HG03520 (cell line): ENCODE results near the gene EFCAB6.
A peak's percentile ranks its signal among the peaks of the same experiment; 100 is the strongest.

ENCODE experiments used
- ATAC-seq: cut with Tn5 transposase; IDR thresholded peaks from one replicate; pipeline ENCODE4 v1.9.1; 2021; ENCODE audit warnings: mild to moderate bottlenecking, moderate library complexity; ENCODE audit not compliant: unreplicated experiment

EFCAB6 gene, protein sequence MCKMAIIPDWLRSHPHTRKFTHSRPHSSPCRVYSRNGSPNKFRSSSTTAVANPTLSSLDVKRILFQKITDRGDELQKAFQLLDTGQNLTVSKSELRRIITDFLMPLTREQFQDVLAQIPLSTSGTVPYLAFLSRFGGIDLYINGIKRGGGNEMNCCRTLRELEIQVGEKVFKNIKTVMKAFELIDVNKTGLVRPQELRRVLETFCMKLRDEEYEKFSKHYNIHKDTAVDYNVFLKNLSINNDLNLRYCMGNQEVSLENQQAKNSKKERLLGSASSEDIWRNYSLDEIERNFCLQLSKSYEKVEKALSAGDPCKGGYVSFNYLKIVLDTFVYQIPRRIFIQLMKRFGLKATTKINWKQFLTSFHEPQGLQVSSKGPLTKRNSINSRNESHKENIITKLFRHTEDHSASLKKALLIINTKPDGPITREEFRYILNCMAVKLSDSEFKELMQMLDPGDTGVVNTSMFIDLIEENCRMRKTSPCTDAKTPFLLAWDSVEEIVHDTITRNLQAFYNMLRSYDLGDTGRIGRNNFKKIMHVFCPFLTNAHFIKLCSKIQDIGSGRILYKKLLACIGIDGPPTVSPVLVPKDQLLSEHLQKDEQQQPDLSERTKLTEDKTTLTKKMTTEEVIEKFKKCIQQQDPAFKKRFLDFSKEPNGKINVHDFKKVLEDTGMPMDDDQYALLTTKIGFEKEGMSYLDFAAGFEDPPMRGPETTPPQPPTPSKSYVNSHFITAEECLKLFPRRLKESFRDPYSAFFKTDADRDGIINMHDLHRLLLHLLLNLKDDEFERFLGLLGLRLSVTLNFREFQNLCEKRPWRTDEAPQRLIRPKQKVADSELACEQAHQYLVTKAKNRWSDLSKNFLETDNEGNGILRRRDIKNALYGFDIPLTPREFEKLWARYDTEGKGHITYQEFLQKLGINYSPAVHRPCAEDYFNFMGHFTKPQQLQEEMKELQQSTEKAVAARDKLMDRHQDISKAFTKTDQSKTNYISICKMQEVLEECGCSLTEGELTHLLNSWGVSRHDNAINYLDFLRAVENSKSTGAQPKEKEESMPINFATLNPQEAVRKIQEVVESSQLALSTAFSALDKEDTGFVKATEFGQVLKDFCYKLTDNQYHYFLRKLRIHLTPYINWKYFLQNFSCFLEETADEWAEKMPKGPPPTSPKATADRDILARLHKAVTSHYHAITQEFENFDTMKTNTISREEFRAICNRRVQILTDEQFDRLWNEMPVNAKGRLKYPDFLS (N-terminal part only)

DNA sequence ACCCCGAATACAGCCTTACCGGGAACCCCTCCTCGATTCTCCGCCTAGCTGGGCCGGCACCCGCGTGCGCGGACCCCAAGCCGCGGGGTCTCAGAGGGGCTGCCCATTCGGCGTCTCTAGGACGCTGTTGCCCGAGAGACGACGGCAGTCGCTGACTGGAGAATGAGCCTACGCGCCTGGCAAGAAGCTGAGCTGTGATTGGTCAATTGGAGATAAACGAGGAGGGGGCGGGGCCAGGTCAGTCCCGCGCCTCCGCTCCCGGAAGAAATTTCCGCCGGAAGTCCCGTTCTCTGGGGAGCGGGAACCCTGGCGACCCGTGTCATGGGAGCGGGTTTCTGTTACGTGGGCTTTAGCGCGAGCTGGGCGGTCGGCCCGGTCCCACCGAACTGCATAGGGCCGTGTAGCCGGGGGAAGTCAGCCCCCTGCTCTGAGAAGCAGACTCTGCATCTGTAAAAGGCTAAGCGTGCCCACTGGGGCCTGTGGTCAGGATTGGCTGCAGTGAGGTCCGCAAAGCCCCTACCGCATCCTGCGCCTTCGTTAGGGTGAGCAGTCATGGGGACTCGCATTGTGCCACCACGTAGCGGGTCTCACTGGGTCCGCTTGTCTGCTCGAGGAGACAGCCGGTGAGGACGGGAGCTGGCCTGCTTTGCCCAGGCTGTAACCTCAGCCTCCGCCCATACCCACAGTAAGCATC lies at the start of gene EFCAB6:
EFCAB6 (minus strand) TSS at position 157 of the 694 bp plus-strand sequence. CDS start 29,987 bp downstream, outside the sequence.
- ATAC-seq, result peak; percentile 86

DNA sequence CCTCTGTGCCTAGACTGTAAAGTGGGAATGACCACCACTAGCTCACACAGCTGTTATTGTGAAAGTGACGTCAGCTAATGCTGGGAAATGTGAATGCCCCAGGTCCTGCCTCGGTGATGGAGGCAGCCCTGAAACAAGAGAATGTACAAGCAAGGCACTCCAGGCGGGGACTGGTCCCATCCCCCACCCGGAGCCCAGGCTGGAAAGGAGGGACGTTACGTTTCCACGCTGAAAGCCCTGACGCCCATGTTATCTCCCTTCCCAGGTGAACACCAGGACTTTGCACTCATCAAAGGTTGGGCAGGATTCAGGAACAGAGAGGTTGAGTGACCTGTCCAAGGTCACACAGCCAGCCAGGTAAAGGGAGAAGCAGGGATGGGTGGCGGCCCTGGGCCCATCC lies 49.4 kb upstream of the EFCAB6 start:
- ATAC-seq, result no peak

DNA sequence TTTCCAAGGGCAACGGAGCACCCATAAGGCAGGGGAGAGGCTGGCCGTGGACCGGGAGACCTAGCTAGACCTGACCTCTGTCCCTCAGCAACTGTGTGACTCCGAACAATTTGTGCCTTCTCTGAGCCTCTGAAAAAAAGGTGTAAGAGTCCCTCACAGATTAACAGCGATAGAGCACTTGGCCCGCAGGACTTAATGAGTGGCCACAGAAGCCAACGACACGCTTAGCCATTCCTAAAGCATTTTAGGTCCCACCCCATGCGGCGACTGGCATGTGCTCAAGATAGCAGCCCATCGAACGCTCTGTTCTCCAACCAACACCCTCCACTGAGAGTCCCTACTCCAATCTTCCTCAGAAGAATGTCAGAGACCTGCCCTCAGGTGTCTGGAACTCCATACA lies 48.7 kb upstream of the EFCAB6 start:
- ATAC-seq, result no peak

DNA sequence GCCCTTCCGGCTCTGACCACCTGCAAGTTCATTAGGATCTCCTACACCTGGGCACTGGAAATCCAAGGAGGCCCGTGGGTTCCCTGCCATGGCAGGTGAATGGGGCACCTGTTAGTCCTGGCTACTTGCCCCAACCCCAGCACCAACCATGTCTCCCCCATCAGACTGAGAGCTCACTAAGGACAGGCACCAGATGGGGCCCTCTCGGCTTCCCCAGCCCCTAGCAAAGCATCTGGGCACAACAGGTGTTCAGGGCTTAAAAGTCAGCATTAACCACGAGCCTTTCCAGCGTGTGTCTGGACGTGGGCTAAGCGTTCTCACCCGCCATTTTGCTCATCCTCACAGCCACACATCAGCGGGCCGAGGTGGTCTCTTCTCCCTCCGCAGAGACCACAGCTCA lies 48.0 kb upstream of the EFCAB6 start:
- no peak for ATAC-seq

DNA sequence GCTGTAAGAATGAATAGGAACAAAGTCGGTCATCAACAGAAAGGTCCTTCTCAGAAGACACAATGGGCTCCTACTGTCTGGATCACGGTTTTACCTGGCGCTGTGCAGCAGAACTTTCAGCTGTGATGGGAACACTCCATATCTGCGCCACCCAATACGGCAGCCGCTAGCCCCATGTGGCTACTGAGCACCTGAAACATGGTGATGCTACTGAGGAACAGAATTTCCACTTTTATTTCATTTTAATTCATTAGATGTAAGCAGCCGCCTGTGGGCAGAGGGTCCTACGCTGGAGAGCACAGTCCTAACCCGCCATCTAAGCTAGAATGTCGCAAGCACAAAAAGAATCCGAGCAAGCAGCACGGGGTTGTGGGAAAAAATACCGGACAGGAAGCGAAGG lies 47.5 kb upstream of the EFCAB6 start:
- ATAC-seq, result no peak

DNA sequence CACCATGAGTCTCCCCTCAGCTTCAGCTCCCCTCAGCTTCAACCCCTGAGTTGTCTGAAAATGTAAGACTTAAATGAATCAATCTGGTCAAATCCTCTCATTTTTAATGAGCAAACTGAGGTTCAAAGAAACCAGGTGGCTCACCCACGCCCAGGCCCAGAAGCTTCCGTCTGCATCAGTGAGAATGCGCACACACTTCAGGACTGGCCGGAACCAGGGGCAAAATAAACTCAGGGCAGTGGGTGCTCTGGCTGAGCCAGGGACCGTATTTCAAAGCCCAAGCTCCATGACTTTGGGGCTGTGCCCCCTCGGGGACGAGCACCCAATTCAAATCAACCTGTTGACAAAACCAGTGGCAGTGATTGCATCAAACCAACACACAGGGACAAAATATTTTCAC lies 47.1 kb upstream of the EFCAB6 start:
- no peak for ATAC-seq

DNA sequence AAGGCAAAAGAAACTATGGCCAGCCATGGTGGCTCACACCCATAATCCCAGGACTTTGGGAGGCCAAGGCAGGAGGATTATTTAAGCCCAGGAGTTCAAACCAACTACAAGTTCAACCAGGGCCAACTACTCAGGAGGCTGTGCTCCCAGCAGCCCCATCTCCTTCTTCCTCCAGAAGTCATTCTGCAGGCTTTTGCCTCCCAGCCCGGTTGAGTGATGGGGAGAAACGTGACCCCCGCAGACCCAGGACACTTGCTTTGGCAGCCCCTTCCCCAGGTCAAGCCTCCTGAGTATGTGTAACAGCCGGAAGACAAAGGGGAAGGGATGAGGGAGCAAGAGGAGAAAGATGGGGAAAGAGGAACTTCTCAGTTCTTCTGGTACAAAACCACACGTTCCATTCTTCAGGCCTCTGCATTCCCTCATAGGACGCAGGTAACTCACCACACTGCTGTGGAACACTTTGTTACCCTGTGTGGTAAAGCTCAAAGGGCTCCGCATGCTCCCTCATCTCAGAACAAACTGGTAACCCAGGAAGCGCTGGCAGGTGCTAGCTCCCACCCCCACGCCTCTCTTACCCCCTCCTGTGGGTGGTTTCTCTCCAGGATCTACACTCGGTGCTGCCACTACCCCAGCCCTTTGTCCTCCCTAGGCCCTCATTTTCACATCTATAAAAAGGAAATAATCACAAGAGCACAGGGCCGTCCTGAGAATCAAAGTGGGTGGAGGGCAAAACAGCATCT lies 46.2 kb upstream of the EFCAB6 start:
- no peak for ATAC-seq

DNA sequence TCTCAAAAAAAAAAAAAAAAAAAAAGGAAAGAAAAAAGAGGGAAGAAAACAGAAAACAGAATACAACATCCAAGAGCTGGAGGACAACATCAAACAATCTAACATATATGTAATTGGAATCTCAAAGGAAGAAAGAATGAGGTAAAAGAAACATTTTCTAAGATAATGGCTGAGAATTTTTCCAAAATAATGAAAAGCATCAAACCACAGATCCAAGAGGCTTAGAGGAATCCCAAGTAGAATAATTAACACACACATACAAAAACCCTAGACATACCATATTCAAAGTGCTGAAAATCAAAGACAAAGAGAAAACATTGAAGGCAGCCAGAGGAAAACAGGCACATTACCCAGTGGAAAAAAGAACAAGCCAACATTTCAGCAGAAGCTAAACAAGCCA lies 45.3 kb upstream of the EFCAB6 start:
- no peak for ATAC-seq

DNA sequence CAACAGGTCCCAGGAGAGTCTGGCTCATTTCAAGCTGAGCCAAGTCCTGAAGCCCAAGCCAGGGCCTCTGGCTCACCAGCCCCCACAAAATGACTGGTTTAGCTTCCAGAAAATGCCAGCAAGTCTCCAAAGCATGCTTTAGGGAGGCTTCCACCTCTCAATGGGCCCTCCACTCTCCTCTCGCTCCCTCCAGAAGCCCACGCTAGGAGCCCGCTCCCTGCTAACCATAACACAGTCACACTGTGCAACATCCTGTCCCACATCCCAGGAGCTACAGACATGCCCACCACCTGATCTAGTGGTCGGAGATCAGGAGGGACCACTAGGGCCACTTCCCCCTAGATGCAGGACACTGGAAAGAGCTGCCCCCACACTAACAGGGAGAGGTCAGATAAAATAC lies 43.3 kb upstream of the EFCAB6 start:
- no peak for ATAC-seq

DNA sequence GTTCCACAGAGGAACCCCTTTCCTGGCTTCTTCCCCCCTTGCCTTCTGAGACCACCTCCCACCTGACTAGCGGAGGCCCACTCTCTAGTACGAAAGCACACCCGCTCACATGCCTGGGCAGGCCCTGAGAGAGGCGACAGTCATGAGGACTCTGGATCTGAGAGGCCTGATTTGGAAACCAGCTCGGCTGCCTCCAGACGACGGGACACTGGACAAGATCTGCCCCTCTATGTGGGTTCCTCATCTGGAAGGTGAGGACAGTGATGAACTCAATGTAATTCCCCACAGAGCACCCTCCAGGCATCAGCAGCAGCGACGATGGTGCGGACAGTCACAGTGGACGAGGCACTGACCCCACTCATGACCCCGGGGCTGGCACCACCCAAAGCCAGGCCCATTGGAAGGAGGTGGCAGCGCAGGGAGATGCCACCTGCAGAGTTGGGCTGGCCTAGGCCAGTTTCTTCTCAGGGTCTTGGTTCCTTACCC lies 42.7 kb upstream of the EFCAB6 start:
- no peak for ATAC-seq

DNA sequence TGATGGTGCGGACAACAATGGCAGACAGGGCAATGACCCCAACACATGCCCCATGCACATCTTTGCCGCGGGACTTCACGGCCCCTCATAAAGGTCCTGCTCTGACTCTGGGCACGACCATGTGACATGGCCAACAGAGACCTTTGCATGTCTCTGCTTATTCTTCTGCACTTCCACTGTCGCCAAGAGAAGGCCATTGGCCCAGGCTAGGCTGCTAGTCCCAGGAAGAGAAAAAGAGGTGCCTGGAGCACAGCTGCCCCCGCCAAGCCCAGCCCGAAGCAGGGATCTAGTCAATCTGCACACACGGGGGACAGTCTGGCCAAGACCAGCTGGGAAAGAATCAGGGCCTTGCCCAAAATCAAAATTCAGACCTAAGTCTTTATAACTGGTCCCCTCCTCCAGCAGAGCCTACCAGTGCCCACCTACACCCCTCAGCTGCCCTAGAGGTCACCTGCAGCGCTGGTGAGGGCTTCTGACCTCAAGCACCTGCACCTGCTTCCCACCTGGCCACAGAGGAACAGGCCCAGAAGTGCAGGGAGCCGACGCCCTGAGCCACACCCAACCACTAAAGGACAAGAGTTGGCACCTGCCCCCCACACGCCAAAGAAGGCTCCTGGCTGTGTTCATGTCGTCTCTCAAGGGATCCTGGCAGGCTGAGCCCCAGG lies 42.1 kb upstream of the EFCAB6 start:
- ATAC-seq, result no peak

DNA sequence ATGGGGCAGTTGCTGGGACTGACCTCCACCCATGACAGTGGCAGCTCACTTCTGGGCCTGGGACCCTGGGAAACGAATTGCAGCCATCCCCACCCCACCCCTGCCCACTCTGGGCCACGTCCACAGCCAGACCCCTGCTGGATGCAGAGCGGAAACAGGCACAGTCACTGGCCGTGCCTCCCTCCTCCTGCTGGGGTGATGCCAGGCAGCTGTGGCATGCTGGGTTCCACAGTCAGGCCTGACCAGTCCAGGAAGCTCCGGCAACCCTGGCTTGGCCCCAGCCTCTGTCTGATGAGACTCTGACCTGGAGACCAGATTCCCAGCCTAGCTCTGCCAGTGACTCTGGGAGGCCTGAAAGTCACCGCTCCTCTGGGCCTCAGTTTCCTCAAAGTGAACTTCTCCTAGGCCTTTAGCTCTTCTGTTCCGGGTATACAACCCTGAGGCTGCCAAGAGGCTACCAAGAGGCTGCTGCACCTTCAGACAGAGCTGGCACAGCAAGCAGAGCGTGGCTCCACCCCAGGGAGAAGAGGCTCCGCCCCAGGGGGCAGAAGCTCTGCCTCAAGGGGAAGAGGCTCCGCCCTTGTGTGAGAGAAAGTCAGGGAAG lies 41.3 kb upstream of the EFCAB6 start:
- no peak for ATAC-seq

DNA sequence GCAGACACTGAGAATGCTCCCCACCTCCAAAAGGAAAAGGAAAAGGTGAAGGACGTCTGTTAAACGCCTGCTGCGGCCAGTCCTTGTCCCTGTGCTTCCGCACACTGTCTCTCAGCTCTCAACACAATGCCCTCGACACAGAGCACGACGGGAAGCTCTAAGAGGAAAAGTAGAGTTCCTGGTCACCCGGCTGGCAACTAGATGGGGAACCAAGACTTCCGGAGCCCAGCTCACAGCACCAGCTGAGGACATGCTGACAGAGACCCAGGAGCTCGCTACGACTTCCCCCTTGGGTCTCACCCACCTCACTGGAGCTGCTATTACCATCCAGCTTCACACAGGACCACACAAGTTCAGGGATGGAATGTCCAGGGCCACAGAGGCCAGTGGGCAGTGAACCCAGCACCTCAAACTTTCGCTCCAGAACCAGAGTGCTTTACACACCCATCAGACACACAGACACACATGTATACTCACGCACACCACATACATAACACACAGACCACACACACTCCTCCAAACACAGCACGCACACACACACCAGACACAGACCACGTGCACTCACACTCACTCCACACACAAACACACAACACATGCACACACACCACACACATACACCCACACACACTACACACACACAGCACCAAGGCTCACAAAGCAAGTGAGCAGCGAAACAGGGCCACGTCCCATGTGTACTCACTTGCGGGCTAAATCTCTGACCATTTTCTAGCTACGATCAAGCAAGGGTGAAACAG lies 40.6 kb upstream of the EFCAB6 start:
- ATAC-seq, result no peak

DNA sequence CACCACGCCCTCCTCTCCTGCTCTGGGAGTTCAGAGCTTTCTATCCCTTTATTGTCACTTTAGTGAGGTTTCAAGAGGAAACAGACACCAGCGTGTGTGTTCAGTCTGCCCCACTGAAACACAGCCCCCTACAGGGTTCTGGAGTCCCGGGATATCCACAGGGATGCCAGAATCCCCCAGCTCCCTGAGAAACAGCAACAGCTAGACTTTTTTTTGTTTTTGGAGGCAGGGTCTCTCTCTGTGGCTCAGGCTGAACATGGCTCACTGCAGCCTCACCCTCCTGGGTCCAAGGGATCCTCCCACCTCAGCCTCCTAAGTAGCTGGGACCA lies 39.8 kb upstream of the EFCAB6 start:
- ATAC-seq, result no peak

DNA sequence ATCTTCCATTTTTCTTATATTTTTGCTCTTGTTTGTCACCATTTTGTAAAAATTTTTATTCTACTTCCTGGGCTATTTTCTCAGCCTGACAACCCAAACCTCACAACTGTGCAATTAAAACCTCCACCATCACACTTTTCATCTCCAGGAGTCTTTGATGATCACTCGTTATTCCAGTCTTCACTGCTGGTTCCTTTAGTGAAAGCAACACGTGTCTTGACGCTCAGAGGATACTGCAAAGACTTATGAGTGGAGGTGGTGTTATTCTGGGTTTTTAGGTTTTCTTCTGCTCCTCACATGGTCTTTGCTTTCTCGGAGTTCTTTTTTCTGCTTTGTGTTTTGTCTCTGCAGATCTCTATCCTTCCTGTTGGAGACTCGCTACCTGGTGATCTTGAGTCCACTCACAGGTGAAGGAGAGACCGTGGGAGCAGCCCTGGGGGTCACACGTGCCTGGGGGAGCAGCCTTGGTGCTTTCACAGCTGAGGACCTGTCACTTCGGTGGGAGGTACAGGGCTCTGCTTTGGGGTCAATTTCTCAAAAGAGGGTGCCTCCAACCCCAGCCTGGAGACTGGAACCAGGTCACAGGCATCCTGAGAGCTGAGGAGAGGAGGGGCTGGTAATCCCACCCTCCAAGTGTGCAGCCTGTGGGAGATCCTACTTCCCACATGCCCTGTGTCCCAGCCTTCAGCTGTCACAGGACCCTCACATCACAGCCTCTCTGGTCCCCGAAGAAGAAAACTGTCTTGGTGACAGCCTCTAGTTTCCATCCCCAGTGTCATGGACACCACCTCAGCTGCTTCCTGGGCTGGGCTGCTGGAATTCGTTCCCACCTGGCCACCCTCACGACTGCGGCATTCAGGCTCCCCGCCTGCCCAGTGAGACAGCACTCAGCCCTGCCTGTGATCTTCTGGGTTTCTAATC lies 39.2 kb upstream of the EFCAB6 start:
- ATAC-seq, result no peak

DNA sequence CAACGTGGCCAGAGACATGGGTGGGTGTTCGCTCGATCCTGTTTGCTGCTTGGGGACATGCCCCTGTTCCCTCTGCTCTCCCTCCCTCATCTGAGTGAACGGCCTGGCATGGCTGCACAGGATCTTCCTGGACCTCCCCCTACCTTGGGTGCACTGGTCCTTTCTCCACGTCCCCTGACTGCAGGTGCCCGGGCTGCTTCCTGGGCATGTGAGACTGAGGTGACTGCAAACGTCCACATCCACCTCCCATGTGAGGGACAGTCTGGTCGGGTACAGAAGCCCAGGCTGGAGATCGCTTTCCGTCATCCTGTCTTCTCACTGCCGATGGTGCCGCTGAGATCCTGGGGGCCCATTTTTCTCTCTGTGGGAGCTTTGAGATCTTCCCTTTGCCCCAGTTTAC lies 38.4 kb upstream of the EFCAB6 start:
- ATAC-seq, result no peak

DNA sequence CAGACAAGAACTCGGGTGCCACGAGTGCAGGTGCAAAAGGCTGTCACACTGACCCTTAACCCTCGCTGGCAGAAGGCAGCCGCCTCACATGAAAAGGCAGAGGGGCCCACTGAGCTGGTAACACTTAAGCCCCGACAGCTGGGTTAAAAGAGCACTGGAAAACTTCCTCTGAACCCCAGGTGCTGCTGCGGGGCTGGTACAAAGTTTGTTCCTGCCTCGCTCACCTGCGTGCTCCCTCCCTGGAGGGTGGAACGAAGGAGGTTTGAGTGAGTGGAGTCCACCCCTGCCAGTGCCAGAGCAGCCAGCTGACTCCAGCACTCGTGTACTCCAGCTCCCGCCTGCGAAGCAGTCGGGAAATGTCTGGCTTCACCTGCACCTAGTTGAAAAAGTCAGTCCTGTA lies 37.6 kb upstream of the EFCAB6 start:
- no peak for ATAC-seq
